Hematopoietic multipotent progenitor cell treated with erythropoietin and hydrocortisone succinate and interleukin-3 and kit ligand, for 17 days (in vitro differentiated cells): ENCODE measurements around the gene NFKBIZ.

Source experiments
- DNase-seq: peaks from one replicate; pipeline ENCODE4 v3.0.0-alpha.2; 2015; ENCODE audit warnings: low spot score

NFKBIZ gene

GRCh38 chr3:101827211-101828174 is 21.8 kb upstream of the NFKBIZ start:
- no peak for DNase-seq

- DNase-seq: no peak
Observed at GRCh38 chr3:101828276-101828675, 21.0 kb upstream of the NFKBIZ start.

DNA sequence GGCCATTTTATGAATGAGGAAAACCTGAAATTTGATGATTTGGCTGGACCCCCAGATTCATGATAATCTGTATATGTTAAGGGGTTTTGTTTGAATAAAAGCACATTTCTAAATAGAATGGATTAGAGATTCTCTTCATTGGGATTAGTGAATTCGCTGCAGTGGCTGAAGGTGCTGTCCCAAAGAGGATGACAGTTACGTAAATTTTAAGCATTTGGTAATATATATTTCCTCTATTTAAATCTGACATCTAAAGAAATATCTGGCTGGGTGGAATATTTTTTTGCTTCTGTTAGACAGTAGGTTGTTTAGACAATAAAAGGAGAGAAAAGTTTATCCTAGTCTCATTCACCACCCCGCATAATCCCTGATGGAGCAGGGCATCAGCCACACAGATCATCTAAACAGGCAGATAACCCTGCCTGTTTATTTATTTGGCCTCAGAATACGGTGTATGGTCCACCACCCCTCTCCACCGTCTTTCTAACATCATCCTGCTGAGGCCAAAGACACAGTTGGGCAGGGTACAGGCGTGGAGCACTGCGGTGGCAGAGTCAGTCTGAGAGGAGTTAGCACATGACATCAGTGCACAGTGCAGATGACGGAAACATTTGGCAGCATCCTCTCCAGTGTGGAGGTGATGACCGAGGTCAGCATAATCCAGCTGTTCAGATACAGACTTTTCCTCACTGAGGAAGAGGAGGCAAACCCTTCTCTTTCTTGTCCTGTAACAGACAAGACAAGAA is 20.4 kb upstream of the NFKBIZ start:
- DNase-seq: no peak

GRCh38 chr3:101829437-101829830 is 19.9 kb upstream of the NFKBIZ start:
- no peak for DNase-seq

DNA sequence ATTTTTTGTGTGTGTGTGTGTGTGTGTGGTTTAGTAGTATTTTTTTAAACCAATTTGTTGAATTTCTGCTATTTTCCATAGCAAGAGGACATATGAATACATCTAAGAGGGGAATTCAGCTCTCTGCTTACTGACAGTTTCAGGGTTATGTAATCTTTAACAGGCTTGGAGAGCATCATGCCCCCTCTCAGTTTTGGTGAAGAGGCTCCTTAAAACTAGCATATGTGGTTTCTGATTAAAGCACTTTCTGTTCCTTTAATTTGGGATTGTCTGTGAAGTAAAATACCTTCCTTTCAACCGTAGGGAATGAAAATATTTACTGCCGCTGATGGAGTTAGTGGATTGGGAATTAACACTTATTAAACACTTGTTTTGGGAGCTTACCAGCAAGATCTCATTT is 19.4 kb upstream of the NFKBIZ start:
- DNase-seq: no peak

DNA sequence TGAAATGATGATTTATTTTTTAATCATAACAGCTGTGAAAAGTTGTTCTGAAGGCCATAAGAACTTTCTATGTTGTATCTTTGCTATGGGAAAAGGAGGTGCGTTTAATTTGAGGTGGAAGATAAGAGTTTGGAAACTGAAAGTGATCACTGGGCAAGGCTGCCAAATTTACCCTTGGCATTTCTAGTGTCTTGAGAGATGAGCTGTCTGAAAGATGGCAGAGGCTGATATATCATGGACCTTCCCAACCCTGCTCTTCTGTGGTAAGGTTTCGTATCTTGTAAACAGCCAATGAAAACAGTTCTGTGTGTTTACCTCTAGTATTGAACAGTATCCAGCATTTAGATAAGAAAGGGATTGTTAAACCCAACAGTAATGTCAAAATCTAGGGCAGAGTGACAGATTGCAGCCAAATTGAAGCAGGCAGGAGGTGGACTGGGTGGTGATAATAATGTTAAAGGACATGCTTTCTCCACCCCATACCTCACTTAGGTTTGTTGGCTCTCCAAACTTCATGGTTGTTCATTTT is 15.8 kb upstream of the NFKBIZ start:
- DNase-seq: no peak

- DNase-seq: no peak
Observed at GRCh38 chr3:101835676-101836075, 13.6 kb upstream of the NFKBIZ start.

- DNase-seq: no peak
Observed at GRCh38 chr3:101836160-101836559, 13.2 kb upstream of the NFKBIZ start.

DNA sequence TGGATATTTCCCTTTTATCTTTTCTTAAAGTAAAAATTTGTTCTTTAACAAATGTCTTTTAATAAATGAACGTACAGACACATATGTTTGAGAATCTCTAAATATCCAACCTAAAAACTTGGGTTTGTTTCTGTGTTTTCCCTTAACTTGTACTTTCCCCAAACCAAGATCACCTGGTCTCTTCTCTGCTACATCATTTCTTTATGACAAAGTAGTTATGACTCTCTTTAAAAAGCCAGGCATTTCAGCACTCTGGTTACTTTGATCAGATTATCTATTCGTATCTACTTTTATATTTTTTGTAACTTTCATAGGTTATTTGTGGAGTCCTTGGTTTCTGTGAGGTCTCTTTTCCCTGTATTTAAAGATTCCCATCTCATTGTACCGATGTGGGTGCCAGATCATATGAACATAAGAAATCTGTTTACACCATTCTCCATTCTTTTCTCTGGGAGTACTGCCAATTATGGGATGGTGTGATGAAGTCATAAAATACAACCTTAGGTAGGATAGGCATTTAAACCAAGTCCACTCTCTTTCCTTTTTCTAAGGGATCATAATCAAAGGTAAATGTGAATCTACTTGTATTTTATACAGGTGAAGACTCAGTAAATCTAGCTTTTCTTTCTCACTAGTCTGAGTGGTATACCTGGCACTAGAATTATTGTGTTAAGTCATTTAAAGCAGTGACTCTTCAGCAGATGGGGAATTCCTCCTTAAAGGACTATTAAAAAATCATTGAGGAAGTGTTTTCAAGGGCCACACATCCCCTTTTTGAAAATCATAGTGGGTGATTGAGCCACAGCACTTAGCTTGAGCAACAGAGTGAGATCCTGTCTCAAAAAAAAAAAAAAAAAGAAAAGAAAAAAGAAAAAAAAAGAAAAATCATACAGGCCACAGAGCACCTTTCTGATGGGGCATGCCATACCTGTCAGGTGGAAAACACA is 12.4 kb upstream of the NFKBIZ start:
- DNase-seq: no peak

GRCh38 chr3:101838691-101839090 is 10.6 kb upstream of the NFKBIZ start:
- DNase-seq: no peak

- DNase-seq: no peak
Observed at GRCh38 chr3:101840066-101840465, 9.2 kb upstream of the NFKBIZ start.

- no peak for DNase-seq
Observed at GRCh38 chr3:101842245-101842934, 6.9 kb upstream of the NFKBIZ start.

DNA sequence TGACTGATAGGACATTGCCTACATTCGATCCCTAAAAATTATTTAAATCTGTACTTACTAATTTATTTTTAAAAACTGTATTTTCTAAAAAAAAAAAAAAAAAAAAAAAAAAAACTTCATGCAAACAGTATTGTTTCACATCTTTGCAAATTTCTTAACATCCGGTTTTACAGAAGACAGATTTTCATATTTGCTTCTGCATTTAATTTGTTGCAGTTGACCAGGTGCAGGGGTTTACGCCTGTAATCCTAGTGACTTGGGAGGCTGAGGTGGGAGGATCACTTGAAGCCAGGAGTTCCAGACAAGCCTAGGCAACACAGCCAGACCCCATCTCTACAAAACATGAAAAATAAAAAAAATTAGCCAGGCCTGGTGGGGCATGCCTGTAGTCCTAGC is 6.4 kb upstream of the NFKBIZ start:
- DNase-seq: no peak

DNA sequence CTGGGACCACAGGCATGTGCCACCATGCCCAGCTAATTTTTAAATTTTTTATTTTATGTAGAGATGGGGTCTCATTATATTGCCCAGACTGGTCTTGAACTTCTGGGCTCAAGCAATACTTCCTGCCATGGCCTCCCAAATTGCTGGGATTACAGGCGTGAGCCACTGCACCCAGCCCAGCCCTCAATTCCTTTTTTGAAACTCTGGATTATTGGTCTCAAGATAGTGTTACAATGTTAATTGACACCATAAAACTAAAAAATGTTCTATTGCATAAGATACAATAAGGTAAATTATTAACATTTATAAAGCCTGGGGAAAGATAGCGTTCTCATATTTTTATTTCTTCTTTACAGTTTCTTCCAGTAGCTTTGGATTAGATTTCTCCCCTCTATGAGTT is 3.9 kb upstream of the NFKBIZ start:
- DNase-seq: no peak

DNA sequence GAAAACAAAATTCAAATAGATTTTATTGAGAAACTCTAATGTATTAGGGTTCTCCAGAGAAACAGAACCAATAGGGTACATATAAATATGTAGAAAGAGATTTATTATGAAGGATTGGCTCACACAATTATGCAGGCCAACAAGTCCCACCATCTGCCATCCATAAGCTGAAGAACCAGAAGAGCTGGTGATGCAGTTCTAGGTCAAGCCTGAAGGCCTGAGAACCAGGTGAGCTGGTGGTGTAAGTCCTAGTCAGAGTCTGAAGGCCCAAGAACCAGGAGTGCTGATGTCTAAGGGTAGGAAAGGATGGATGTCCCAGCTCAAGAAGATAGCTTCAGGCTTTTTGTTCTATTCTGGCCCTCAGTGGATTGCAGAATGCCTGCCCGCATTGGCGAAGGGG is 2.6 kb upstream of the NFKBIZ start:
- DNase-seq: no peak

GRCh38 chr3:101847328-101847727 is 2.0 kb upstream of the NFKBIZ start:
- DNase-seq: no peak

GRCh38 chr3:101848326-101848725 is 988 bp upstream of the NFKBIZ start:
- no peak for DNase-seq

DNA sequence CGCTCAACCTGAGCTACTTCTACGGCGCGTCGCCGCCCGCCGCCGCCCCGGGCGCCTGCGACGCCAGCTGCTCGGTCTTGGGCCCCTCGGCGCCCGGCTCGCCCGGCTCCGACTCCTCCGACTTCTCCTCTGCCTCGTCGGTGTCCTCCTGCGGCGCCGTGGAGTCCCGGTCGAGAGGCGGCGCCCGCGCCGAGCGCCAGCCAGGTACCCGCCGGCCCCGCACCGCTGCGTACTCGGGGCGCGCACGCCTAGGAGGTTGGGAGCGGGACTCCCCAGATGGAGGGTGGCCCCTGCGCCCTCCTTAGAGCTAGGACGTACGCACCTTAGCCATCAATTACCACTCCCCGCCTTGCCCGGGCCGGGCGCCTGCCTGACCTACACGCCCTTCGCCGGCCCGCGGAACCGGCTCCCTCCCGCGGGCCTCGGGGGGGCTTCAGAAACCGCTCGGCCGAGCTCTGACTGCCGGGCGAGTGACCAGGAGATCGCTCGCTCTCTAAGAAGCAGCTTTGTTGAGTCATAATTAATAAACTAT is 466 bp downstream of the NFKBIZ start:
- peak; percentile 63 for DNase-seq

GRCh38 chr3:101850246-101851051 is 1.1 kb downstream of the NFKBIZ start:
- DNase-seq: peak; percentile 45
